ENCODE measurements around the gene SRGN. TPM values are rescaled to one million over a fixed set of nuclear protein-coding genes. Genes with fewer than 3 reads are reported as not detected.
"Not testable (repeated sequence)": the region's sequence is repeated elsewhere in the genome, so short reads cannot be mapped to it uniquely, and the experiment has no call there.

The SRGN gene
- total RNA-seq, 2 donors from 2014 or later = 310 to 773 TPM

- ATAC-seq (replicated peaks) = peak; percentile 91
These were observed 36.1 kb downstream of the SRGN start, which contains the start of gene VPS26A for GRCh38 chr10:69123747-69124562. TSS of gene VPS26A (plus strand) at chr10:69124178. CDS start at chr10:69124278, 100 bp downstream.

GRCh38 chr10:69124563-69125268 is 36.8 kb downstream of the SRGN start:
- H3K4me1 Mint-ChIP-seq = peaks cover 5% of the 10 kb centered on the region
- H3K27me3 Mint-ChIP-seq = no peaks in the 10 kb centered on the region
- H3K36me3 Mint-ChIP-seq (ENCODE audit: low read depth) = peaks cover 6% of the 10 kb centered on the region
- H3K9me3 Mint-ChIP-seq = no peaks in the 10 kb centered on the region
- peak overlapping the region; percentile 90 for H3K4me3 Mint-ChIP-seq
- H3K27ac Mint-ChIP-seq = peak overlapping the region; percentile 88
- ATAC-seq (replicated peaks) = peak; percentile 39

More at GRCh38 chr10:69123747-69124562, 36.1 kb downstream of the SRGN start, which contains the start of gene VPS26A:
- Mint-ChIP-seq H3K27me3 (no peaks in the 10 kb centered on the region), H3K4me1 (peaks cover 1% of the 10 kb centered on the region), H3K36me3 (ENCODE audit: low read depth) (peaks cover 6% of the 10 kb centered on the region), H3K27ac (peak within 1 kb of the TSS; percentile 92), H3K4me3 (peak within 1 kb of the TSS; percentile 90), H3K9me3 (no peaks in the 10 kb centered on the region)

GRCh38 chr10:69125554-69125953 is 37.7 kb downstream of the SRGN start:
- Mint-ChIP-seq H3K4me3 (peak overlapping the region; percentile 90), H3K36me3 (ENCODE audit: low read depth) (peaks cover 6% of the 10 kb centered on the region), H3K27me3 (no peaks in the 10 kb centered on the region), H3K4me1 (peaks cover 13% of the 10 kb centered on the region), H3K27ac (no peak overlapping the region), H3K9me3 (no peaks in the 10 kb centered on the region)
- ATAC-seq (replicated peaks) = no peak

- H3K27me3 Mint-ChIP-seq = no peaks in the 10 kb centered on the region
- ATAC-seq (replicated peaks) = no peak
- H3K9me3 Mint-ChIP-seq = no peaks in the 10 kb centered on the region
- H3K4me1 Mint-ChIP-seq = peaks cover 20% of the 10 kb centered on the region
- peaks cover 30% of the 10 kb centered on the region for H3K36me3 Mint-ChIP-seq (ENCODE audit: low read depth)
- peak overlapping the region; percentile 8 for H3K27ac Mint-ChIP-seq
- H3K4me3 Mint-ChIP-seq = no peak overlapping the region
These were observed 42.3 kb downstream of the SRGN start for GRCh38 chr10:69130251-69130650.

- H3K27me3 Mint-ChIP-seq = no peaks in the 10 kb centered on the region
- H3K36me3 Mint-ChIP-seq (ENCODE audit: low read depth) = peaks cover 46% of the 10 kb centered on the region
- H3K9me3 Mint-ChIP-seq = no peaks in the 10 kb centered on the region
- no peak overlapping the region for H3K27ac Mint-ChIP-seq
- ATAC-seq (replicated peaks) = no peak
- no peak overlapping the region for H3K4me3 Mint-ChIP-seq
- no peaks in the 10 kb centered on the region for H3K4me1 Mint-ChIP-seq
These were observed 52.1 kb downstream of the SRGN start for GRCh38 chr10:69139961-69140360.

- Mint-ChIP-seq H3K27me3 (no peaks in the 10 kb centered on the region), H3K27ac (no peak overlapping the region), H3K4me3 (no peak overlapping the region), H3K36me3 (ENCODE audit: low read depth) (peaks cover 34% of the 10 kb centered on the region), H3K4me1 (peaks cover 5% of the 10 kb centered on the region), H3K9me3 (no peaks in the 10 kb centered on the region)
- no peak for ATAC-seq (replicated peaks)
These were observed 53.4 kb downstream of the SRGN start for GRCh38 chr10:69141304-69141703.

GRCh38 chr10:69142074-69142473 is 54.2 kb downstream of the SRGN start:
- H3K27ac Mint-ChIP-seq; H3K4me3 Mint-ChIP-seq; H3K9me3 Mint-ChIP-seq; H3K4me1 Mint-ChIP-seq; H3K27me3 Mint-ChIP-seq; ATAC-seq (replicated peaks): not testable (repeated sequence)
- H3K36me3 Mint-ChIP-seq (ENCODE audit: low read depth) = peaks cover 32% of the 10 kb centered on the region

- Mint-ChIP-seq H3K9me3 (no peaks in the 10 kb centered on the region), H3K27ac (no peak overlapping the region), H3K4me3 (no peak overlapping the region), H3K4me1 (peaks cover 10% of the 10 kb centered on the region), H3K36me3 (ENCODE audit: low read depth) (peaks cover 23% of the 10 kb centered on the region), H3K27me3 (no peaks in the 10 kb centered on the region)
- ATAC-seq (replicated peaks) = no peak
These were observed 55.1 kb downstream of the SRGN start for GRCh38 chr10:69142983-69143382.

- no peaks in the 10 kb centered on the region for H3K9me3 Mint-ChIP-seq
- H3K4me3 Mint-ChIP-seq = no peak overlapping the region
- peaks cover 18% of the 10 kb centered on the region for H3K36me3 Mint-ChIP-seq (ENCODE audit: low read depth)
- H3K27ac Mint-ChIP-seq = no peak overlapping the region
- no peak for ATAC-seq (replicated peaks)
- H3K27me3 Mint-ChIP-seq = no peaks in the 10 kb centered on the region
- H3K4me1 Mint-ChIP-seq = peaks cover 18% of the 10 kb centered on the region
These were observed 57.4 kb downstream of the SRGN start for GRCh38 chr10:69145329-69145728.

- H3K36me3 Mint-ChIP-seq (ENCODE audit: low read depth) = peaks cover 23% of the 10 kb centered on the region
- ATAC-seq (replicated peaks) = no peak
- H3K9me3 Mint-ChIP-seq = no peaks in the 10 kb centered on the region
- no peak overlapping the region for H3K27ac Mint-ChIP-seq
- H3K27me3 Mint-ChIP-seq = no peaks in the 10 kb centered on the region
- no peak overlapping the region for H3K4me3 Mint-ChIP-seq
- peaks cover 18% of the 10 kb centered on the region for H3K4me1 Mint-ChIP-seq
These were observed 58.0 kb downstream of the SRGN start for GRCh38 chr10:69145864-69146263.

- ATAC-seq (replicated peaks) = no peak
- H3K27ac Mint-ChIP-seq = no peak overlapping the region
- H3K4me3 Mint-ChIP-seq = no peak overlapping the region
- peaks cover 18% of the 10 kb centered on the region for H3K4me1 Mint-ChIP-seq
- H3K36me3 Mint-ChIP-seq (ENCODE audit: low read depth) = peaks cover 23% of the 10 kb centered on the region
- no peaks in the 10 kb centered on the region for H3K27me3 Mint-ChIP-seq
- H3K9me3 Mint-ChIP-seq = no peaks in the 10 kb centered on the region
These were observed 58.9 kb downstream of the SRGN start for GRCh38 chr10:69146759-69147158.

- Mint-ChIP-seq H3K4me1 (peaks cover 8% of the 10 kb centered on the region), H3K27me3 (no peaks in the 10 kb centered on the region), H3K9me3 (no peaks in the 10 kb centered on the region), H3K36me3 (ENCODE audit: low read depth) (peaks cover 26% of the 10 kb centered on the region), H3K27ac (no peak overlapping the region), H3K4me3 (no peak overlapping the region)
- no peak for ATAC-seq (replicated peaks)
These were observed 64.1 kb downstream of the SRGN start for GRCh38 chr10:69151984-69152383.

GRCh38 chr10:69153227-69153626 is 65.3 kb downstream of the SRGN start:
- H3K27me3 Mint-ChIP-seq = no peaks in the 10 kb centered on the region
- H3K4me1 Mint-ChIP-seq = peaks cover 8% of the 10 kb centered on the region
- H3K9me3 Mint-ChIP-seq = no peaks in the 10 kb centered on the region
- no peak overlapping the region for H3K4me3 Mint-ChIP-seq
- H3K27ac Mint-ChIP-seq = no peak overlapping the region
- ATAC-seq (replicated peaks) = no peak
- peaks cover 37% of the 10 kb centered on the region for H3K36me3 Mint-ChIP-seq (ENCODE audit: low read depth)
